Activated CD8-positive, alpha-beta T cell treated with anti-CD3 and anti-CD28 coated beads for 36 hours (primary cell): ENCODE data around the gene UGT1A7. TPM values are rescaled to one million over a fixed set of nuclear protein-coding genes. Genes with fewer than 3 reads are reported as not detected.

Experiments used
- ATAC-seq: fragments of 200-7000 bp; cut with Tn5 transposase; one replicate; pipeline ENCODE4 v1.10.0; 2021; ENCODE audit warnings: mild to moderate bottlenecking, moderate library complexity
- CTCF ChIA-PET: fragments of 350-600 bp; sonication (Branson Sonifier 250); formaldehyde crosslinking; loops from one replicate; lab custom pipeline; 2021; ENCODE audit warnings: antibody characterized with exemption; lab: Charles Lee
- POLR2A ChIA-PET: fragments of 350-600 bp; sonication (Branson Sonifier 250); formaldehyde crosslinking; loops from one replicate; lab custom pipeline; 2021; ENCODE audit warnings: antibody characterized with exemption; lab: Charles Lee
- DNase-seq: peaks from one replicate; pipeline ENCODE4 v3.0.0-alpha.2; 2020
- H3K27ac Mint-ChIP-seq: one replicate; pipeline ENCODE4 v1.8.0; 2021; ENCODE audit warnings: mild to moderate bottlenecking, mixed read lengths
- H3K27me3 Mint-ChIP-seq: one replicate; pipeline ENCODE4 v1.8.0; 2021; ENCODE audit warnings: mixed read lengths
- H3K36me3 Mint-ChIP-seq: one replicate; pipeline ENCODE4 v1.8.0; 2021; ENCODE audit warnings: low read depth, mixed read lengths
- H3K4me1 Mint-ChIP-seq: one replicate; pipeline ENCODE4 v1.8.0; 2021; ENCODE audit warnings: low read depth, mixed read lengths
- H3K4me3 Mint-ChIP-seq: one replicate; pipeline ENCODE4 v1.8.0; 2021; ENCODE audit warnings: mild to moderate bottlenecking, moderate library complexity, mixed read lengths
- H3K9me3 Mint-ChIP-seq: one replicate; pipeline ENCODE4 v1.8.0; 2021; ENCODE audit warnings: mixed read lengths
- CTCF ChIP-seq: fragments of 200-600 bp; IDR thresholded peaks from one replicate; pipeline ENCODE4 v1.8.0; 2022; ENCODE audit warnings: antibody characterized with exemption, mild to moderate bottlenecking
- intact Hi-C: fragments of 100-400 bp; cut with micrococcal nuclease; formaldehyde crosslinking; loops from one replicate; pipeline ENCODE4 v1.10.0; 2022
- total RNA-seq, 2 experiments: library from RNA; stranded (reverse); gene quantifications; one replicate each; pipeline ENCODE4 v1.2.3, GENCODE V29; 2021

Gene UGT1A7
- total RNA-seq, 2 experiments from 2014 or later = not detected

- POLR2A ChIA-PET = no interaction called here
- no peaks in the 10 kb centered on the region for H3K36me3 Mint-ChIP-seq
- H3K27me3 Mint-ChIP-seq = peaks cover 4% of the 10 kb centered on the region
- intact Hi-C loops = no loop called here
- no peaks in the 10 kb centered on the region for H3K9me3 Mint-ChIP-seq
- no peak for TF ChIP-seq CTCF
- no peak for DNase-seq
- CTCF ChIA-PET = no interaction called here
- no peaks in the 10 kb centered on the region for H3K4me1 Mint-ChIP-seq
- ATAC-seq = no peak
- H3K27ac Mint-ChIP-seq = no peak overlapping the region
- H3K4me3 Mint-ChIP-seq = no peak overlapping the region
Observed at GRCh38 chr2:233702238-233702637, 20.5 kb downstream of the UGT1A7 start.

DNA sequence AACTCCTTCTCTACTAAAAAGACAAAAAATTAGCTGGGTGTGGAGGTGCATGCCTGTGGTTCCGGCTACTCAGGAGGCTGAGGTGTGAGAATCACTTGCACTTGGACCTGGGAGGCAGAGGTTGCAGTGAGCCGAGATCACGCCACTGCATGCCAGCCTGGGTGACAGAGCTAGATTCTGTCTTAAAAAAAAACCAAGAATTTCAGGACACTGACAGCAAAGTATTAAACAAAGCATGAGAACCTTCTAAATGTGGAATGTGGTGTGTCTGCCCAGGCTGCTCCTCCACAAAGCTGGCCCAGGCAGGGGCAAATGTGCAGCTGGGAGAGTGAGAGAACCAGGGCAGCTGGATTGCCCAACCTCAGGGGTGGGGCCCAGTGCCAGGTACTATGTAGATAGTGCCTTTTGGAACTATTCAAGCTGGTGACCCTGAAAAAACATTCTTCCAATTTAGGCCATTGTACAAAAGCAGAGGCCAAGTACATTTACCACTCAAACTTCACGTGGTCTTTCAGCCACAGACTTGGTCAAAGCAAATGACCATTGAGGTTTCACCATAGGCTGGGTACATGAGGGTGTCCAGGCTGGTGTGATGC, 24.3 kb downstream of the UGT1A7 start:
- Mint-ChIP-seq H3K27ac (no peak overlapping the region), H3K4me1 (no peaks in the 10 kb centered on the region), H3K27me3 (peaks cover 5% of the 10 kb centered on the region), H3K4me3 (no peak overlapping the region), H3K9me3 (no peaks in the 10 kb centered on the region), H3K36me3 (no peaks in the 10 kb centered on the region)
- CTCF ChIA-PET = no interaction called here
- POLR2A ChIA-PET = no interaction called here
- intact Hi-C loops = no loop called here
- DNase-seq (no peak), ATAC-seq (no peak)
- no peak for TF ChIP-seq CTCF

DNA sequence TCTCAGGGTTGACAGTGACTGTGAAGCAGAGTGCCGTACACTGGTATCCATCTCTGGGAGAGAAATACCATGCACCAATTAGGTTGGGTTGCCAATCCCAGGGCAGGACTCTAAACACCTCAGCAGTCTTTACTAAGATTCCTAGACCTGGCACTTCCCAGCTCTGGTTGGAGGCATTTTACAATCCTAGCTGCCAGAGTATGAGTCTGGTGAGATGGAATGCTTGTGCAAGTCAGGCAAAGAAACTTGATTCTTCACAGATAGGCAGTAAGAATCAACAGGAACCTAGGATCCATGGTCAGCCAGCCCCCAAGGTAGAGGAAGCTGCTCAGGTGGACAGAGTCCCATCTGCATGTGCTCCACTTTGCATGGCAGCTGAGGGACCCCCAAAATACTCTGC, 25.0 kb downstream of the UGT1A7 start:
- Mint-ChIP-seq H3K9me3 (no peaks in the 10 kb centered on the region), H3K4me3 (no peak overlapping the region), H3K4me1 (no peaks in the 10 kb centered on the region), H3K36me3 (no peaks in the 10 kb centered on the region), H3K27me3 (peaks cover 8% of the 10 kb centered on the region), H3K27ac (no peak overlapping the region)
- ATAC-seq = no peak
- intact Hi-C loops = no loop called here
- ChIA-PET POLR2A (no interaction called here), CTCF (no interaction called here)
- no peak for DNase-seq
- TF ChIP-seq CTCF = no peak

- Mint-ChIP-seq H3K4me1 (no peaks in the 10 kb centered on the region), H3K27me3 (peaks cover 5% of the 10 kb centered on the region)
Observed at GRCh38 chr2:233707940-233708644, 26.4 kb downstream of the UGT1A7 start.

More at GRCh38 chr2:233707940-233708644, 26.4 kb downstream of the UGT1A7 start:
- DNase-seq (no peak), ATAC-seq (no peak)
- Mint-ChIP-seq H3K9me3 (no peaks in the 10 kb centered on the region), H3K4me3 (no peak overlapping the region), H3K27ac (no peak overlapping the region), H3K36me3 (no peaks in the 10 kb centered on the region)
- POLR2A ChIA-PET = interaction anchor here (0.6 kb wide), 1 partner anchor 13 kb away, joined by 3 read pairs; no protein-coding TSS in a partner anchor
- intact Hi-C loops = no loop called here
- CTCF ChIA-PET = no interaction called here
- no peak for TF ChIP-seq CTCF
